22Rv1 (cell line): ENCODE results near the gene CRYBB1.

Source experiments
- H3K27ac ChIP-seq: fragments of 450-650 bp; 2 replicates; pipeline ENCODE4 v1.5.1; 2017
- CTCF ChIP-seq: fragments of 450-650 bp; IDR thresholded peaks from 2 replicates; pipeline ENCODE4 v1.5.1; 2017; ENCODE audit warnings: mild to moderate bottlenecking
- ZFX ChIP-seq: fragments of 450-650 bp; IDR thresholded peaks from 2 replicates; pipeline ENCODE4 v1.6.1; 2017; ENCODE audit warnings: antibody characterized with exemption, borderline replicate concordance

Gene CRYBB1

GRCh38 chr22:26551568-26551967 lies 66.3 kb downstream of the CRYBB1 start:
- no peak for TF ChIP-seq ZFX
- no peak for TF ChIP-seq CTCF
- H3K27ac ChIP-seq = no peak overlapping the region

- no peak overlapping the region for H3K27ac ChIP-seq
- TF ChIP-seq ZFX (no peak), CTCF (no peak)
These were observed 67.3 kb downstream of the CRYBB1 start for GRCh38 chr22:26550498-26551033.

- H3K27ac ChIP-seq = no peak overlapping the region
- TF ChIP-seq ZFX = no peak
- TF ChIP-seq CTCF = no peak
These were observed 67.8 kb downstream of the CRYBB1 start for GRCh38 chr22:26549902-26550497.
